H9 (cell line): ENCODE measurements around the gene KCNMB4. TPM values are rescaled to one million over a fixed set of nuclear protein-coding genes. Genes with fewer than 3 reads are reported as not detected.

ENCODE experiments used
- DNase-seq: peaks from one replicate; pipeline ENCODE4 v3.0.0-alpha.2; 2017
- H2AFZ ChIP-seq: one replicate; pipeline ENCODE4 v1.6.1; 2013; ENCODE audit warnings: mild to moderate bottlenecking, low read length, control low read depth, moderate library complexity
- H2AK5ac ChIP-seq: 2 replicates; pipeline ENCODE4 v1.6.1; 2013; ENCODE audit warnings: low read length, control low read depth, mixed read lengths; ENCODE audit not compliant: insufficient read length
- H2BK120ac ChIP-seq: one replicate; pipeline ENCODE4 v1.6.1; 2013; ENCODE audit warnings: low read depth, mild to moderate bottlenecking, low read length, control low read depth, inconsistent platforms; ENCODE audit not compliant: poor library complexity, severe bottlenecking
- H2BK12ac ChIP-seq: 2 replicates; pipeline ENCODE4 v1.6.1; 2013; ENCODE audit warnings: low read length, control low read depth, mixed read lengths, low read depth; ENCODE audit not compliant: insufficient read length
- H2BK15ac ChIP-seq: 2 replicates; pipeline ENCODE4 v1.6.1; 2013; ENCODE audit warnings: low read depth, low read length, control low read depth
- H2BK20ac ChIP-seq: one replicate; pipeline ENCODE4 v1.6.1; 2013; ENCODE audit warnings: low read depth, mild to moderate bottlenecking, low read length, control low read depth, inconsistent platforms; ENCODE audit not compliant: poor library complexity, severe bottlenecking
- H2BK5ac ChIP-seq: 2 replicates; pipeline ENCODE4 v1.6.1; 2013; ENCODE audit warnings: low read length, control low read depth, mixed read lengths; ENCODE audit not compliant: insufficient read length
- H3K14ac ChIP-seq: 2 replicates; pipeline ENCODE4 v1.6.1; 2013; ENCODE audit warnings: low read length, control low read depth; ENCODE audit not compliant: insufficient read depth
- H3K18ac ChIP-seq: 2 replicates; pipeline ENCODE4 v1.6.1; 2013; ENCODE audit warnings: low read depth, mild to moderate bottlenecking, mixed read lengths, low read length, control low read depth; ENCODE audit not compliant: insufficient read length
- H3K23ac ChIP-seq: 2 replicates; pipeline ENCODE4 v1.6.1; 2013; ENCODE audit warnings: low read length, control low read depth, mixed read lengths, low read depth; ENCODE audit not compliant: insufficient read length
- H3K23me2 ChIP-seq: 2 replicates; pipeline ENCODE4 v1.6.1; 2013; ENCODE audit warnings: low read depth, mild to moderate bottlenecking, mixed read lengths, low read length, control low read depth; ENCODE audit not compliant: insufficient read length, poor library complexity, severe bottlenecking
- H3K27ac ChIP-seq: 2 replicates; pipeline ENCODE4 v1.5.1; 2013; ENCODE audit warnings: low read length, control low read depth, mixed read lengths, low read depth; ENCODE audit not compliant: insufficient read length
- H3K27me3 ChIP-seq: 2 replicates; pipeline ENCODE4 v1.6.1; 2013; ENCODE audit warnings: low read length, control low read depth, inconsistent platforms; ENCODE audit not compliant: insufficient read depth
- H3K4ac ChIP-seq: 2 replicates; pipeline ENCODE4 v1.6.1; 2013; ENCODE audit warnings: low read depth, mild to moderate bottlenecking, control low read depth, inconsistent platforms, low read length, moderate library complexity
- H3K4me1 ChIP-seq: 2 replicates; pipeline ENCODE4 v1.6.1; 2013; ENCODE audit warnings: low read length, control low read depth, inconsistent platforms; ENCODE audit not compliant: insufficient read depth
- H3K4me2 ChIP-seq: 2 replicates; pipeline ENCODE4 v1.6.1; 2013; ENCODE audit warnings: low read length, control low read depth, mixed read lengths; ENCODE audit not compliant: insufficient read length, insufficient read depth
- H3K56ac ChIP-seq: 2 replicates; pipeline ENCODE4 v1.6.1; 2013; ENCODE audit warnings: low read depth, mild to moderate bottlenecking, mixed read lengths, low read length, control low read depth; ENCODE audit not compliant: insufficient read length
- H3K79me1 ChIP-seq: 2 replicates; pipeline ENCODE4 v1.6.1; 2013; ENCODE audit warnings: low read depth, mild to moderate bottlenecking, moderate library complexity, low read length, control low read depth, inconsistent platforms; ENCODE audit not compliant: insufficient read depth, poor library complexity, severe bottlenecking
- H3K79me2 ChIP-seq: 2 replicates; pipeline ENCODE4 v1.6.1; 2013; ENCODE audit warnings: low read length, control low read depth, inconsistent platforms; ENCODE audit not compliant: insufficient read depth
- H3K9ac ChIP-seq: 2 replicates; pipeline ENCODE4 v1.6.1; 2013; ENCODE audit warnings: low read length, control low read depth, mixed read lengths; ENCODE audit not compliant: insufficient read length; ENCODE audit errors: extremely low read depth
- H3K9me3 ChIP-seq: one replicate; pipeline ENCODE4 v1.6.1; 2013; ENCODE audit warnings: low read depth, low read length, inconsistent platforms; ENCODE audit not compliant: control insufficient read depth
- H3T11ph ChIP-seq: one replicate; pipeline ENCODE4 v1.6.1; 2013; ENCODE audit warnings: mild to moderate bottlenecking, low read length, control low read depth, inconsistent platforms
- H4K20me1 ChIP-seq: one replicate; pipeline ENCODE4 v1.6.1; 2013; ENCODE audit not compliant: control insufficient read depth, insufficient read length, insufficient read depth
- H4K5ac ChIP-seq: 2 replicates; pipeline ENCODE4 v1.6.1; 2013; ENCODE audit warnings: low read depth, mild to moderate bottlenecking, mixed read lengths, low read length, control low read depth; ENCODE audit not compliant: insufficient read length
- H4K8ac ChIP-seq: replicated peaks from 2 replicates; pipeline ENCODE4 v1.6.1; 2013; ENCODE audit warnings: low read length, control low read depth, mixed read lengths, low read depth; ENCODE audit not compliant: insufficient read length
- H4K91ac ChIP-seq: 2 replicates; pipeline ENCODE4 v1.6.1; 2013; ENCODE audit warnings: low read depth, mild to moderate bottlenecking, moderate library complexity, mixed read lengths, low read length, control low read depth; ENCODE audit not compliant: insufficient read length
- H3K27ac Mint-ChIP-seq, 3 experiments: 2 replicates in 2 of 3; 3 replicates in 1 of 3; pipeline ENCODE4 v1.8.0; 2020 to 2021; ENCODE audit warnings: mixed read lengths in 3 of 3, mild to moderate bottlenecking in 1 of 3, moderate library complexity in 1 of 3
- H3K27me3 Mint-ChIP-seq: 2 replicates; pipeline ENCODE4 v1.8.0; 2021; ENCODE audit warnings: low read depth, mild to moderate bottlenecking, moderate library complexity, mixed read lengths
- H3K36me3 Mint-ChIP-seq, 3 experiments: 2 replicates in 2 of 3; 3 replicates in 1 of 3; pipeline ENCODE4 v1.8.0; 2020 to 2021; ENCODE audit warnings: low read depth in 3 of 3, mixed read lengths in 3 of 3; ENCODE audit not compliant: insufficient read depth in 1 of 3
- H3K4me1 Mint-ChIP-seq, 2 experiments: 2 replicates each; pipeline ENCODE4 v1.8.0; 2020; ENCODE audit warnings: mixed read lengths in 2 of 2
- H3K4me3 Mint-ChIP-seq, 2 experiments: 2 replicates in 1 of 2; 3 replicates in 1 of 2; pipeline ENCODE4 v1.8.0; 2020 to 2021; ENCODE audit warnings: mild to moderate bottlenecking in 2 of 2, mixed read lengths in 2 of 2, moderate library complexity in 1 of 2
- H3K9me3 Mint-ChIP-seq, 2 experiments: 2 replicates in 1 of 2; 3 replicates in 1 of 2; pipeline ENCODE4 v1.8.0; 2020; ENCODE audit warnings: mild to moderate bottlenecking in 2 of 2, mixed read lengths in 2 of 2, moderate library complexity in 1 of 2
- CTCF ChIP-seq: fragments of 200-600 bp; sonication (generic); conservative IDR thresholded peaks from 3 replicates; pipeline ENCODE4 v1.8.0; 2021; ENCODE audit warnings: antibody characterized with exemption, mild to moderate bottlenecking
- total RNA-seq: library from RNA; stranded (reverse); gene quantifications from 2 replicates; pipeline ENCODE4 v1.2.1, GENCODE V29; 2021

Gene KCNMB4
- total RNA-seq, 1 experiment from 2014 or later: 16.2 TPM

GRCh38 chr12:70403826-70404225 is 37.7 kb downstream of the KCNMB4 start:
- Mint-ChIP-seq H3K4me1 (no peaks in the 10 kb centered on the region), H3K36me3 (peaks cover 20 to 49% (median 40%) of the 10 kb centered on the region in 3 experiments), H3K9me3 (no peaks in the 10 kb centered on the region; a peak in 1 of 5 replicates), H3K27me3 (no peaks in the 10 kb centered on the region), H3K27ac (no peak overlapping the region), H3K4me3 (no peak overlapping the region)
- Histone ChIP-seq H3K79me2 (no peaks in the 10 kb centered on the region), H2BK5ac (no peak overlapping the region), H2BK15ac (no peak overlapping the region), H3K23me2 (no peaks in the 10 kb centered on the region), H3K23ac (no peak overlapping the region), H4K20me1 (no peaks in the 10 kb centered on the region), H4K8ac (no peak overlapping the region), H3K9me3 (no peaks in the 10 kb centered on the region), H3K4ac (no peak overlapping the region), H4K91ac (no peak overlapping the region), H2AFZ (no peak overlapping the region), H3K56ac (no peak overlapping the region), H2BK120ac (no peak overlapping the region), H3K14ac (no peak overlapping the region), H2BK20ac (no peak overlapping the region), H2BK12ac (no peak overlapping the region), H3K27me3 (no peaks in the 10 kb centered on the region), H3K18ac (no peak overlapping the region), H4K5ac (no peak overlapping the region), H3K4me1 (no peaks in the 10 kb centered on the region), H3T11ph (no peak overlapping the region), H3K9ac (no peak overlapping the region), H2AK5ac (no peak overlapping the region), H3K79me1 (no peaks in the 10 kb centered on the region), H3K27ac (no peak overlapping the region), H3K4me2 (no peak overlapping the region)
- no peak for DNase-seq
- no peak for TF ChIP-seq CTCF
